ENCODE data around the gene FANCI.

The FANCI gene

GRCh38 chr15:89365462-89366065, 121.8 kb downstream of the FANCI start:
- H3K4me3 ChIP-seq (ENCODE audit: control insufficient read depth, low read depth, low read length) = no peak overlapping the region
- DNase-seq (ENCODE audit: low read depth) = no peak
- no peak for TF ChIP-seq CTCF (IDR thresholded peaks at IDR 0.05; ENCODE audit: control insufficient read depth, insufficient read depth, low read depth, low read length, missing control alignments)
